Activated CD8-positive, alpha-beta memory T cell treated with anti-CD3 and anti-CD28 coated beads, Interleukin-2, amount 10 ng/mL, durations not matched to agents 7 days and 5 days (primary cell): ENCODE results near the gene YTHDC1. TPM values are rescaled to one million over a fixed set of nuclear protein-coding genes. Genes with fewer than 3 reads are reported as not detected.
"Not testable (repeated sequence)": the region's sequence is repeated elsewhere in the genome, so short reads cannot be mapped to it uniquely, and the experiment has no call there.

ENCODE experiments used
- ATAC-seq: fragments of 150-1000 bp; cut with Tn5 transposase; one replicate; pipeline ENCODE4 v1.10.0; 2021; ENCODE audit warnings: moderate library complexity
- CTCF ChIA-PET: fragments of 350-600 bp; sonication (Branson Sonifier 250); formaldehyde crosslinking; loops from one replicate; lab custom pipeline; 2021; ENCODE audit warnings: antibody characterized with exemption; lab: Charles Lee
- DNase-seq: peaks from one replicate; pipeline ENCODE4 v3.0.0-alpha.2; 2020
- H3K27ac Mint-ChIP-seq: one replicate; pipeline ENCODE4 v1.8.0; 2021; ENCODE audit warnings: mild to moderate bottlenecking, mixed read lengths
- H3K27me3 Mint-ChIP-seq: one replicate; pipeline ENCODE4 v1.8.0; 2021; ENCODE audit warnings: mixed read lengths
- H3K36me3 Mint-ChIP-seq: one replicate; pipeline ENCODE4 v1.8.0; 2021; ENCODE audit warnings: mild to moderate bottlenecking, mixed read lengths
- H3K4me1 Mint-ChIP-seq: one replicate; pipeline ENCODE4 v1.8.0; 2021; ENCODE audit warnings: mixed read lengths
- H3K4me3 Mint-ChIP-seq: one replicate; pipeline ENCODE4 v1.8.0; 2021; ENCODE audit warnings: mild to moderate bottlenecking, moderate library complexity, mixed read lengths
- H3K9me3 Mint-ChIP-seq: one replicate; pipeline ENCODE4 v1.8.0; 2022; ENCODE audit warnings: low read depth, mixed read lengths
- total RNA-seq, 2 experiments: library from RNA; stranded (reverse); gene quantifications; one replicate each; pipeline ENCODE4 v1.2.3, GENCODE V29; 2021

YTHDC1 gene
- 10 to 100 TPM; 70.7 to 76.6 TPM for total RNA-seq

DNA sequence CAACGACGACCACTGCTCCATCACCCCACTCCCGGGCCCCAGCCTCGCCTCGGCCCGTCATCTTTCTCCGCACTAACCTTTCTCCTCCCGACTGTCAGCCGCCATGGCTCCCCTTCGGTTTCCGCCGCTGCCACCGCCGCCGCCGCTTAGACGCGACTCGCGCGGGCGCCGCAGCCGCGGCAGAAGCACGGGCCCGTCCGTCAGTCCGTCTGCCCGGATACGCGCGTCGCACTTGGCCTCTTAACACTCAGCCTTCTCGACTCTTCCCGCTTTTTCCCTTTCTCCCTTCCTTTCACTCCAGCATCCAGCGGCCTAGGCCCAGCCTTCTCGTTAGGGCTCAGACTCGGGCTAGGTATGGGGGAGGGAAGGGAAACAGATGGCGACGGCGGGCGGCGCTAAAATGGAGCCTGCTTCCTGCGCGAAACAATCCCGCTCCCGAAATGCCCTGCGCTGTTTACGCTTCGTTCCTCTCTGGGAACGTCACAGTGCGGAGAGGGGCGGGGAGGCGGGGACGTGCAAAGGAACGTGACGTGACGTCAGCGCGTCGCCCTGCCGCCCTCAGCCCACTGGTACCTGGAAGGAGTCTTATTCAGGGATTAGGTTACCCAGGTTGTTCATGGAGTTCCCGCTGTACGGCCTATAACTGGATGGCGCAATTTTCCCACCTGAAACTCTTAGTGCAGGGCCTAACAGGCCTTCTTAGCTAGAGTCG lies at the start of gene YTHDC1:
TSS of gene YTHDC1 (minus strand) at position 442 of the 712 bp plus-strand sequence. CDS start at position 105, 337 bp downstream.
- DNase-seq (peak; percentile 98), ATAC-seq (peak; percentile 96)
- Mint-ChIP-seq H3K27ac (peak within 1 kb of the TSS; percentile 98), H3K4me3 (peak within 1 kb of the TSS; percentile 87), H3K9me3 (no peaks in the 10 kb centered on the region), H3K27me3 (no peaks in the 10 kb centered on the region), H3K36me3 (peaks cover 12% of the 10 kb centered on the region), H3K4me1 (peaks cover 31% of the 10 kb centered on the region)
- CTCF ChIA-PET, result no interaction called here

GRCh38 chr4:68399306-68399705 lies 49.4 kb upstream of the YTHDC1 start:
- H3K4me1 Mint-ChIP-seq, result no peaks in the 10 kb centered on the region
- H3K27me3 Mint-ChIP-seq, result no peaks in the 10 kb centered on the region
- DNase-seq (no peak), ATAC-seq (no peak)
- no peaks in the 10 kb centered on the region for H3K9me3 Mint-ChIP-seq
- no peak overlapping the region for H3K4me3 Mint-ChIP-seq
- H3K36me3 Mint-ChIP-seq, result no peaks in the 10 kb centered on the region
- no peak overlapping the region for H3K27ac Mint-ChIP-seq
- CTCF ChIA-PET, result no interaction called here

- DNase-seq, result no peak
- no peak for ATAC-seq
- H3K9me3 Mint-ChIP-seq, result no peaks in the 10 kb centered on the region
- no peak overlapping the region for H3K27ac Mint-ChIP-seq
- H3K27me3 Mint-ChIP-seq, result no peaks in the 10 kb centered on the region
- H3K36me3 Mint-ChIP-seq, result no peaks in the 10 kb centered on the region
- H3K4me3 Mint-ChIP-seq, result no peak overlapping the region
- CTCF ChIA-PET, result interaction anchor here (1.6 kb wide), 1 partner anchor 21 kb away, joined by 3 read pairs; no protein-coding TSS in a partner anchor
- no peaks in the 10 kb centered on the region for H3K4me1 Mint-ChIP-seq
These were observed 46.9 kb upstream of the YTHDC1 start for GRCh38 chr4:68396756-68397155.

GRCh38 chr4:68391436-68391835 lies 41.5 kb upstream of the YTHDC1 start:
- ATAC-seq, result no peak
- no peaks in the 10 kb centered on the region for H3K9me3 Mint-ChIP-seq
- no peaks in the 10 kb centered on the region for H3K27me3 Mint-ChIP-seq
- DNase-seq, result no peak
- no peak overlapping the region for H3K4me3 Mint-ChIP-seq
- H3K4me1 Mint-ChIP-seq, result no peaks in the 10 kb centered on the region
- no peak overlapping the region for H3K27ac Mint-ChIP-seq
- H3K36me3 Mint-ChIP-seq, result no peaks in the 10 kb centered on the region
- CTCF ChIA-PET, result interaction anchor here (1.4 kb wide), 1 partner anchor 16 kb away, joined by 3 read pairs; no protein-coding TSS in a partner anchor

DNA sequence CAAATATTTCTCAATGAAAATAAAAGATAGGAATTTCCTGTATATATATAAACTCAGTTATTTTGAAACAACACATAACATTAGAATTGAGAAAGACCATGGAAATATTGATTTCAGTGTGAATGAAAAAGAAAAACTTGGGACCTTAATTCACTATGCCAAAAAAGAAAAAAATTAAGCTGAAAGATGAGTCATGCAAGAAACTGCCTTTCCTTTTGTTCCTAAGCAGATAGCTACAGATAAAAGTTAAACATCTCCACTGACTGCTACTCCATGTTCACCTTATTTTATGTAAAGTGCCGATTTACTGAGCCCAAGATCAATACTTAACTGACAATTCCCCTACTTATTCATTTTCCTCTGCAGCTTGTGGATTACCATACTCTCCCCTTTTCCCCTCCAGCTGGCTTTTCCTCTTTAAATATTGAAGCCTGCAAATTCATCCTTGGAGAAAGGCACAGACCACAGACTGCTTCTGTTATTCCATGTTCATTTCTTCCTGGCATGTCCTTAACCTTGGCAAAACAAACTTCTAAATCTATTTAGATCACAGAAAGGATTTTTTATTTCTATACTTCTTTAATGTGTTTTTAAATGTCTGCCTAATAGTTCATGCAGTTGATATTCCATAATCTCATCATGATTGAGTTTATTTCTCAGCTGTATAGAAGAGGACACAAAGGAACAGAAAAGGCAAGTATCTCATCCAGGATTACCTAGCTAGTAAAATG lies 40.5 kb upstream of the YTHDC1 start:
- H3K9me3 Mint-ChIP-seq, result no peaks in the 10 kb centered on the region
- no peaks in the 10 kb centered on the region for H3K4me1 Mint-ChIP-seq
- DNase-seq (no peak), ATAC-seq (no peak)
- H3K4me3 Mint-ChIP-seq, result no peak overlapping the region
- H3K27ac Mint-ChIP-seq, result no peak overlapping the region
- CTCF ChIA-PET, result interaction anchor here (1.4 kb wide), 1 partner anchor 15 kb away, joined by 3 read pairs; no protein-coding TSS in a partner anchor
- H3K27me3 Mint-ChIP-seq, result no peaks in the 10 kb centered on the region
- no peaks in the 10 kb centered on the region for H3K36me3 Mint-ChIP-seq

DNA sequence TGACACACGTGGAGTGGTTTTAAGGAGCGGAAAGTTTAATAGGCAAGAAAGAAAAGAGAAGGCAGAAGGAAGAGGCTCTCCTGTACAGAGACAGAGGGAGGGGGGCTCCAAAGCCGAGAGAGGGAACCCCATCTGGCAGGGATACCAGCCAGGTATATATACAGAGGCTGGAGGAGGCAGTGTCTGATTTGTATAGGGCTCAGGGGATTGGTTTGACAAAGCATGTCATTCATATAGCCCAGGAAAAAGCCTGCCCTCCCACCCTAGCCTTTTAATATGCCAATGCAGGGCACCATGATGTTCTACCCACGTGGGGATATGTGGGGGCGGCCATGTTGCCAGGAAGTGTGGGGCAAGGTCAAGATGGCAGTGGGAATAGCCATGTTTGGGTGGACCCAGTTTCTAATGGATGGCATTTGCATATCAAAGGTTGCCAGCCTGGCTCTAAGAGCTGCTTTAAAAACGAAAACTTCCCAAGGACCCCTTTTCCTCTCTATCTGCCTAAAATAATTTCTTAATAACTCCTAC lies 39.6 kb upstream of the YTHDC1 start:
- H3K4me3 Mint-ChIP-seq, CTCF ChIA-PET, DNase-seq: not testable (repeated sequence)

DNA sequence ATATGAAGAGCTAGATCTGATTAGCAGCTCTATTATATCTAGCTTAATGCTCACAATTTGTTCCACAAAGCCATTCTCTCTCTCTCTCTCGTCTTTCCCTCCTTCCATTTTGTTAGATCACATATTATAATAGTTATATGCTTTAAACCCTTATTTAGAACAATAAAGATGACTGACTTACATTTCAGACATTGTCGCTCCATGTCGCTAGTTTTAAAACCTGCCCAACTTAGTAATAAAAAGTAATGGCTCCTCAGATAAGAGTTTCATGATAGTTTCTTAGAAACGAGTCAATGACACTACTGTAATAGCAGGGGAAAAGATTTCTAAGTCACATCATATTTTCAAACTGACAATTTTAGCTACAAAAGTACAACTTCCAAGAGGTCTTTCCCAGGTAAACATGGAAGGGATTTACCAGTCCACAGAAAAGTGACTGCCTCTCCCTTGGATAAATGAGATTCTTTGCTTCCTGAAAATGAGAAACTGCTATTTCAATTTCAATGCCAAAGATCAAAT lies 38.5 kb upstream of the YTHDC1 start:
- CTCF ChIA-PET, result interaction anchor here (1.7 kb wide), 1 partner anchor 12 kb away, joined by 6 read pairs; no protein-coding TSS in a partner anchor
- no peak overlapping the region for H3K4me3 Mint-ChIP-seq
- H3K9me3 Mint-ChIP-seq, result no peaks in the 10 kb centered on the region
- ATAC-seq (no peak), DNase-seq (no peak)
- H3K27ac Mint-ChIP-seq, result no peak overlapping the region
- H3K36me3 Mint-ChIP-seq, result no peaks in the 10 kb centered on the region
- no peaks in the 10 kb centered on the region for H3K4me1 Mint-ChIP-seq
- no peaks in the 10 kb centered on the region for H3K27me3 Mint-ChIP-seq

More for the DNA sequence above, 39.6 kb upstream of the YTHDC1 start:
- not testable (repeated sequence) for H3K4me1 Mint-ChIP-seq, H3K27ac Mint-ChIP-seq, ATAC-seq, H3K27me3 Mint-ChIP-seq, H3K9me3 Mint-ChIP-seq, H3K36me3 Mint-ChIP-seq

GRCh38 chr4:68385267-68385666 lies 35.4 kb upstream of the YTHDC1 start:
- H3K27ac Mint-ChIP-seq, result no peak overlapping the region
- H3K4me3 Mint-ChIP-seq, result no peak overlapping the region
- H3K9me3 Mint-ChIP-seq, result no peaks in the 10 kb centered on the region
- peaks cover 3% of the 10 kb centered on the region for H3K27me3 Mint-ChIP-seq
- H3K36me3 Mint-ChIP-seq, result no peaks in the 10 kb centered on the region
- DNase-seq (no peak), ATAC-seq (no peak)
- CTCF ChIA-PET, result no interaction called here
- H3K4me1 Mint-ChIP-seq, result no peaks in the 10 kb centered on the region

DNA sequence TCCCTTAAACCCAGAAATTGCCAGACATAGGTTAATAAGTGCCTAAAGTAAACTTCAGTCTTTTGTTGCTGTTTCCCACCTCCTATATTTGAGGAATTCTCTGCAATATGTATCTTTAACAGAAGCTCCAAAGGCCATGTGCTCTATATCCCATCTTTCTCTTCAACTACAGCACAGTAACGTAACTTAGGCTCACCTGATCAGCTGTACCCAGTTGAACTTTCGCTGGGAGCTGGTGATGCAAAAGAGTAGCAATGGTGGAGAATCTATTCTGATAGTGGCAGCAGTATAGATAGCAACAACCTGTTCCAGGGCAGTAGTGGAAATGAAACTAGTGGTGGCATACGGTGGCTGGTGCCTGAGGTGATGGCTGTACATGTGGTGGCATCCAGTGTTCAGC lies 33.2 kb upstream of the YTHDC1 start:
- H3K36me3 Mint-ChIP-seq, result no peaks in the 10 kb centered on the region
- H3K4me3 Mint-ChIP-seq, result no peak overlapping the region
- H3K9me3 Mint-ChIP-seq, result no peaks in the 10 kb centered on the region
- DNase-seq (no peak), ATAC-seq (no peak)
- peaks cover 9% of the 10 kb centered on the region for H3K27me3 Mint-ChIP-seq
- no peaks in the 10 kb centered on the region for H3K4me1 Mint-ChIP-seq
- CTCF ChIA-PET, result interaction anchor here (2.3 kb wide), 1 partner anchor 111 kb away, joined by 5 read pairs; no protein-coding TSS in a partner anchor
- no peak overlapping the region for H3K27ac Mint-ChIP-seq

GRCh38 chr4:68378226-68378625 lies 28.3 kb upstream of the YTHDC1 start:
- CTCF ChIA-PET, result interaction anchor here (1.0 to 1.3 kb wide), 4 partner anchors 57 to 120 kb away, joined by 3 to 5 read pairs (median 3); no protein-coding TSS in a partner anchor
- Mint-ChIP-seq H3K36me3 (no peaks in the 10 kb centered on the region), H3K27ac (no peak overlapping the region), H3K4me3 (no peak overlapping the region), H3K27me3 (peaks cover 9% of the 10 kb centered on the region), H3K4me1 (peaks cover 12% of the 10 kb centered on the region), H3K9me3 (no peaks in the 10 kb centered on the region)
- no peak for ATAC-seq
- DNase-seq, result no peak

DNA sequence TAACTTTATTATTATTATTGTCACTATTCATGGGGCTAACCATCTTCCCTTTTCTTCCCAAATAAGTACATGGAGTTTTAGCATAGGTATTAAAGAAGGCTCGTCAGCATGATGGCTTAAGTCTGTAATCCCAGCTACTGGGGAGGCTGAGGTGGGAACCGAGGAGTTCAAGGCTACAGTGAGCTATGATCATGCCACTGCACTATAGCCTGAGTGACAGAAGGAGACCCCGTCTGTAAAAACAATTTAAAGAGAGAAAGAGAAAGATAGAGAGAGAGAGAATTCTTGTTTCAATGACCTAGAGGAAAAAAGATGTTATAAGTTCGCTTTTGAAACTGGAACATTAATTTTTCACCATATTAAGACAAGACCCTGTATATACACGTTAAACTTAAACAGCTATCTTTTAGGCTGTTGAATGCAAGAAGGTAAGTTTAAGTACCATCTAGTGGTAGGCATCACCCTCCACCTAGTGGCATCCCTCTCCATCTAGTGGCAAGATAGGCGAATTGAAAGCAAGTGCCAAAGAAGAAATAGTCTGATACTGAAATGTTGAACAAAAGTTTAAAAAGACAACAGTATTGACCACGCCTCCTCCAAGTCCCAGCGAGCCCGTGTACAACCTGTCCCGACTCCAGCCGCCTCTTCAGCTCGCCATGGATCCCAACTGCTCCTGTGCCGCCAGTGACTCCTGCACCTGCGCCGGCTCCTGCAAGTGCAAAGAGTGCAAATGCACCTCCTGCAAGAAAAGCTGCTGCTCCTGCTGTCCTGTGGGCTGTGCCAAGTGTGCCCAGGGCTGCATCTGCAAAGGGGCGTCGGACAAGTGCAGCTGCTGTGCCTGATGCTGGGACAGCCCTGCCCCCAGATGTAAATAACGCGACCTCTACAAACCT lies 26.0 kb upstream of the YTHDC1 start:
- Mint-ChIP-seq H3K9me3 (no peaks in the 10 kb centered on the region), H3K36me3 (no peaks in the 10 kb centered on the region), H3K4me1 (peaks cover 20% of the 10 kb centered on the region), H3K27ac (no peak overlapping the region), H3K27me3 (peaks cover 6% of the 10 kb centered on the region), H3K4me3 (peak overlapping the region; percentile 70)
- CTCF ChIA-PET, result interaction anchor here (0.7 to 3.5 kb wide), 18 partner anchors 12 to 130 kb away, joined by 3 to 30 read pairs (median 4); partner anchors contain the start of gene TMPRSS11B
- peak; percentile 88 for ATAC-seq
- DNase-seq, result peak; percentile 64

- H3K36me3 Mint-ChIP-seq, result no peaks in the 10 kb centered on the region
- ATAC-seq, result peak; percentile 88
- peak overlapping the region; percentile 45 for H3K27ac Mint-ChIP-seq
- no peaks in the 10 kb centered on the region for H3K9me3 Mint-ChIP-seq
- H3K27me3 Mint-ChIP-seq, result no peaks in the 10 kb centered on the region
- peak; percentile 74 for DNase-seq
- CTCF ChIA-PET, result interaction anchor here (1.2 kb wide), 1 partner anchor 12 kb away, joined by 3 read pairs; no protein-coding TSS in a partner anchor
- peak overlapping the region; percentile 49 for H3K4me3 Mint-ChIP-seq
- H3K4me1 Mint-ChIP-seq, result peaks cover 26% of the 10 kb centered on the region
These were observed 23.6 kb upstream of the YTHDC1 start for GRCh38 chr4:68373513-68373912.
